SK-N-SH treated with all-trans-retinoic acid at 6 μM for 48 hours (cell line): ENCODE results near the gene CFAP61.

Experiments
- ATAC-seq: fragments of 200-7000 bp; cut with Tn5 transposase; 3 replicates; pipeline ENCODE4 v1.9.1; 2020; ENCODE audit warnings: mild to moderate bottlenecking, moderate library complexity
- ARNTL ChIP-seq: fragments of 450-650 bp; formaldehyde crosslinking; IDR thresholded peaks from 2 replicates; pipeline ENCODE4 v1.5.0; 2020; ENCODE audit warnings: low read depth, mild to moderate bottlenecking, moderate library complexity, borderline replicate concordance
- BACH2 ChIP-seq: fragments of 250-450 bp; sonication (Bioruptor Pico); IDR thresholded peaks from 2 replicates; pipeline ENCODE4 v1.9.0; 2021; ENCODE audit warnings: mild to moderate bottlenecking, borderline replicate concordance
- ESRRG ChIP-seq: fragments of 250-450 bp; sonication (Bioruptor Pico); IDR thresholded peaks from 2 replicates; pipeline ENCODE4 v1.6.1; 2021; ENCODE audit warnings: mild to moderate bottlenecking
- GLIS3 ChIP-seq: fragments of 250-450 bp; sonication (Bioruptor Pico); IDR thresholded peaks from 2 replicates; pipeline ENCODE4 v1.5.0; 2020; ENCODE audit warnings: mild to moderate bottlenecking, moderate library complexity
- ISL1 ChIP-seq: fragments of 250-450 bp; sonication (Bioruptor Pico); IDR thresholded peaks from 2 replicates; pipeline ENCODE4 v2.1.2; 2022; ENCODE audit warnings: mild to moderate bottlenecking, moderate library complexity
- OSR1 ChIP-seq: fragments of 250-450 bp; sonication (Bioruptor Pico); IDR thresholded peaks from 2 replicates; pipeline ENCODE4 v1.8.0; 2022; ENCODE audit warnings: moderate library complexity, mild to moderate bottlenecking, inconsistent platforms
- PATZ1 ChIP-seq: fragments of 250-450 bp; sonication (Bioruptor Pico); IDR thresholded peaks from 2 replicates; pipeline ENCODE4 v1.8.0; 2020; ENCODE audit warnings: mild to moderate bottlenecking, moderate library complexity, borderline replicate concordance
- PPARA ChIP-seq: fragments of 250-450 bp; sonication (Bioruptor Pico); IDR thresholded peaks from 2 replicates; pipeline ENCODE4 v1.5.0; 2020; ENCODE audit warnings: mild to moderate bottlenecking, borderline replicate concordance
- RARB ChIP-seq: fragments of 250-450 bp; sonication (Bioruptor Pico); IDR thresholded peaks from 2 replicates; pipeline ENCODE4 v1.8.0; 2021; ENCODE audit warnings: mild to moderate bottlenecking, moderate library complexity
- SNAI2 ChIP-seq: fragments of 250-450 bp; sonication (Bioruptor Pico); IDR thresholded peaks from 2 replicates; pipeline ENCODE4 v1.5.0; 2020; ENCODE audit warnings: mild to moderate bottlenecking, moderate library complexity
- TOX ChIP-seq: fragments of 250-450 bp; sonication (Bioruptor Pico); IDR thresholded peaks from 2 replicates; pipeline ENCODE4 v1.8.0; 2021; ENCODE audit warnings: mild to moderate bottlenecking, moderate library complexity, borderline replicate concordance
- ZC3H10 ChIP-seq: fragments of 250-450 bp; sonication (Bioruptor Pico); IDR thresholded peaks from 2 replicates; pipeline ENCODE4 v1.5.1; 2021; ENCODE audit warnings: mild to moderate bottlenecking, moderate library complexity
- ZFP3 ChIP-seq: fragments of 250-450 bp; sonication (Bioruptor Pico); IDR thresholded peaks from 2 replicates; pipeline ENCODE4 v1.5.0; 2020; ENCODE audit warnings: mild to moderate bottlenecking, moderate library complexity
- ZFP30 ChIP-seq: fragments of 450-650 bp; formaldehyde crosslinking; IDR thresholded peaks from 2 replicates; pipeline ENCODE4 v1.5.0; 2022; ENCODE audit warnings: mild to moderate bottlenecking, moderate library complexity
- ZNF565 ChIP-seq: fragments of 450-650 bp; formaldehyde crosslinking; conservative IDR thresholded peaks from 2 replicates; pipeline ENCODE4 v1.5.0; 2020; ENCODE audit warnings: low read depth, mild to moderate bottlenecking, moderate library complexity
- ZNF70 ChIP-seq: fragments of 450-650 bp; formaldehyde crosslinking; IDR thresholded peaks from 2 replicates; pipeline ENCODE4 v1.5.0; 2020; ENCODE audit warnings: mild to moderate bottlenecking, moderate library complexity
- ZNF8 ChIP-seq: fragments of 450-650 bp; formaldehyde crosslinking; IDR thresholded peaks from 2 replicates; pipeline ENCODE4 v1.5.0; 2020; ENCODE audit warnings: mild to moderate bottlenecking, moderate library complexity
- TF ChIP-seq, protein P1 (sequence below): fragments of 250-450 bp; sonication (Bioruptor Pico); IDR thresholded peaks from 2 replicates; pipeline ENCODE4 v1.5.0; 2020; ENCODE audit warnings: mild to moderate bottlenecking, moderate library complexity
- TF ChIP-seq, protein P2 (sequence below): fragments of 250-450 bp; sonication (Bioruptor Pico); IDR thresholded peaks from 2 replicates; pipeline ENCODE4 v1.8.0; 2021; ENCODE audit warnings: low read depth, mild to moderate bottlenecking, moderate library complexity, borderline replicate concordance
- TF ChIP-seq, protein P3 (sequence below): fragments of 250-450 bp; sonication (Bioruptor Pico); IDR thresholded peaks from 2 replicates; pipeline ENCODE4 v1.5.1; 2020; ENCODE audit warnings: low read depth, mild to moderate bottlenecking, moderate library complexity
- TF ChIP-seq, protein P4 (sequence below): fragments of 250-450 bp; sonication (Bioruptor Pico); IDR thresholded peaks from 2 replicates; pipeline ENCODE4 v1.5.1; 2021; ENCODE audit warnings: mild to moderate bottlenecking, moderate library complexity

CFAP61 gene

DNA sequence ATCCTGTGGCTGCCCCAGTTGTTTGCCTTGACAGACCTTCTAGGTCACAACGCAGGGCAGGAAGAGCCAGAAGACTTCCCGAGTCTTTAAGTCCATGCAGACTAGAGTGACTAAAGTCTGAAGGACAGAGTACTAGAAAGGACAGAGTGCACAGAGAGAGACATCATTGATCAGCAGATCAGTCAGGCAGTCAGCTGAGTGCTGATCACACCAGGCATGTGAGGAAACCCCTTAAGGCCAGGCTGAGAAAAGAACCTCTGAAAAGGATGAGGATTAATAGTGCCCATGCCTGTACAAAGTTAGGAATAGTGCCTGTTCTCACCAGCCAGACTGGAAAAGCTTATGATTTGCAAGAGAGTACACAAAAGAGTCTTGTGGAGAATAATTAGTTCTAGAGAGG, 91.3 kb downstream of the CFAP61 start:
- ATAC-seq = no peak
- TF ChIP-seq SNAI2 (no peak), RARB (no peak), ZNF8 (CRISPR knock-in tag) (no peak), ZFP3 (CRISPR knock-in tag) (no peak), ISL1 (CRISPR knock-in tag) (no peak)
- TF ChIP-seq, protein P1, sequence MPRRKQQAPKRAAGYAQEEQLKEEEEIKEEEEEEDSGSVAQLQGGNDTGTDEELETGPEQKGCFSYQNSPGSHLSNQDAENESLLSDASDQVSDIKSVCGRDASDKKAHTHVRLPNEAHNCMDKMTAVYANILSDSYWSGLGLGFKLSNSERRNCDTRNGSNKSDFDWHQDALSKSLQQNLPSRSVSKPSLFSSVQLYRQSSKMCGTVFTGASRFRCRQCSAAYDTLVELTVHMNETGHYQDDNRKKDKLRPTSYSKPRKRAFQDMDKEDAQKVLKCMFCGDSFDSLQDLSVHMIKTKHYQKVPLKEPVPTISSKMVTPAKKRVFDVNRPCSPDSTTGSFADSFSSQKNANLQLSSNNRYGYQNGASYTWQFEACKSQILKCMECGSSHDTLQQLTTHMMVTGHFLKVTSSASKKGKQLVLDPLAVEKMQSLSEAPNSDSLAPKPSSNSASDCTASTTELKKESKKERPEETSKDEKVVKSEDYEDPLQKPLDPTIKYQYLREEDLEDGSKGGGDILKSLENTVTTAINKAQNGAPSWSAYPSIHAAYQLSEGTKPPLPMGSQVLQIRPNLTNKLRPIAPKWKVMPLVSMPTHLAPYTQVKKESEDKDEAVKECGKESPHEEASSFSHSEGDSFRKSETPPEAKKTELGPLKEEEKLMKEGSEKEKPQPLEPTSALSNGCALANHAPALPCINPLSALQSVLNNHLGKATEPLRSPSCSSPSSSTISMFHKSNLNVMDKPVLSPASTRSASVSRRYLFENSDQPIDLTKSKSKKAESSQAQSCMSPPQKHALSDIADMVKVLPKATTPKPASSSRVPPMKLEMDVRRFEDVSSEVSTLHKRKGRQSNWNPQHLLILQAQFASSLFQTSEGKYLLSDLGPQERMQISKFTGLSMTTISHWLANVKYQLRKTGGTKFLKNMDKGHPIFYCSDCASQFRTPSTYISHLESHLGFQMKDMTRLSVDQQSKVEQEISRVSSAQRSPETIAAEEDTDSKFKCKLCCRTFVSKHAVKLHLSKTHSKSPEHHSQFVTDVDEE (CRISPR knock-in tag) = no peak
- TF ChIP-seq, all 23 proteins: peak for 0

DNA sequence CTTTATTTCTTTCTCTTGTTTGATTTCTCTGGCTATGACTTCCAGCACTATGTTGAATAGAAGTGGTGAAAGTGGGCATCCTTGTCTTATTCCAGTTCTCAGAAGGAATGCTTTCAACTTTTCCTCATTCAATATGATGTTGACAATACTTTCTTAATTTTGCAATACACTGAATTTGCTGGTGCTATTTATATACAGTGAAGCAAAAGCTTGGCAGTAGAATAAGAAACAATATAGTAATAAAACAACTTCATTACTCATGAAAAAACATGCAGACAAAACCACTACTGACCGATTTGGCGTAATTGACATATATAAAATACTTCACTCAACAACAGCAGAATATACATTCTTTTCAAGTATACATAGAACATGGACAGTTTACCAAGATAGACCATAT, 96.4 kb downstream of the CFAP61 start:
- TF ChIP-seq OSR1 (CRISPR knock-in tag) (no peak), PPARA (no peak), BACH2 (CRISPR knock-in tag) (no peak), ZC3H10 (CRISPR knock-in tag) (no peak), TOX (no peak)
- no peak for ATAC-seq

GRCh38 chr20:20150241-20150640, 97.9 kb downstream of the CFAP61 start:
- no peak for ATAC-seq
- TF ChIP-seq ARNTL (CRISPR knock-in tag) (no peak), PATZ1 (CRISPR knock-in tag) (no peak), RARB (no peak)
- TF ChIP-seq, all 23 proteins: peak for 0

- TF ChIP-seq, protein P2, sequence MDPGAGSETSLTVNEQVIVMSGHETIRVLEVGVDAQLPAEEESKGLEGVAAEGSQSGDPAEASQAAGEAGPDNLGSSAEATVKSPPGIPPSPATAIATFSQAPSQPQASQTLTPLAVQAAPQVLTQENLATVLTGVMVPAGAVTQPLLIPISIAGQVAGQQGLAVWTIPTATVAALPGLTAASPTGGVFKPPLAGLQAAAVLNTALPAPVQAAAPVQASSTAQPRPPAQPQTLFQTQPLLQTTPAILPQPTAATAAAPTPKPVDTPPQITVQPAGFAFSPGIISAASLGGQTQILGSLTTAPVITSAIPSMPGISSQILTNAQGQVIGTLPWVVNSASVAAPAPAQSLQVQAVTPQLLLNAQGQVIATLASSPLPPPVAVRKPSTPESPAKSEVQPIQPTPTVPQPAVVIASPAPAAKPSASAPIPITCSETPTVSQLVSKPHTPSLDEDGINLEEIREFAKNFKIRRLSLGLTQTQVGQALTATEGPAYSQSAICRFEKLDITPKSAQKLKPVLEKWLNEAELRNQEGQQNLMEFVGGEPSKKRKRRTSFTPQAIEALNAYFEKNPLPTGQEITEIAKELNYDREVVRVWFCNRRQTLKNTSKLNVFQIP (CRISPR knock-in tag) = no peak
- TF ChIP-seq ZFP3 (CRISPR knock-in tag) (no peak), SNAI2 (no peak), GLIS3 (CRISPR knock-in tag) (no peak), RARB (no peak), PPARA (no peak)
- ATAC-seq = no peak
These were observed 108.2 kb downstream of the CFAP61 start for GRCh38 chr20:20160520-20160919.

GRCh38 chr20:20161611-20162010, 109.3 kb downstream of the CFAP61 start:
- ATAC-seq = no peak
- TF ChIP-seq ZFP30 (CRISPR knock-in tag) (no peak), ARNTL (CRISPR knock-in tag) (no peak), OSR1 (CRISPR knock-in tag) (no peak), PPARA (no peak), ZNF70 (CRISPR knock-in tag) (no peak), ISL1 (CRISPR knock-in tag) (no peak), ZC3H10 (CRISPR knock-in tag) (no peak), ESRRG (CRISPR knock-in tag) (no peak), BACH2 (CRISPR knock-in tag) (no peak), ZNF565 (no peak), TOX (no peak)
- TF ChIP-seq, protein P2 (CRISPR knock-in tag) = no peak
- TF ChIP-seq, protein P1 (CRISPR knock-in tag) = no peak
- TF ChIP-seq, protein P3, sequence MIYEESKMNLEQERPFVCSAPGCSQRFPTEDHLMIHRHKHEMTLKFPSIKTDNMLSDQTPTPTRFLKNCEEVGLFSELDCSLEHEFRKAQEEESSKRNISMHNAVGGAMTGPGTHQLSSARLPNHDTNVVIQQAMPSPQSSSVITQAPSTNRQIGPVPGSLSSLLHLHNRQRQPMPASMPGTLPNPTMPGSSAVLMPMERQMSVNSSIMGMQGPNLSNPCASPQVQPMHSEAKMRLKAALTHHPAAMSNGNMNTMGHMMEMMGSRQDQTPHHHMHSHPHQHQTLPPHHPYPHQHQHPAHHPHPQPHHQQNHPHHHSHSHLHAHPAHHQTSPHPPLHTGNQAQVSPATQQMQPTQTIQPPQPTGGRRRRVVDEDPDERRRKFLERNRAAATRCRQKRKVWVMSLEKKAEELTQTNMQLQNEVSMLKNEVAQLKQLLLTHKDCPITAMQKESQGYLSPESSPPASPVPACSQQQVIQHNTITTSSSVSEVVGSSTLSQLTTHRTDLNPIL (CRISPR knock-in tag) = no peak
- TF ChIP-seq, protein P4, sequence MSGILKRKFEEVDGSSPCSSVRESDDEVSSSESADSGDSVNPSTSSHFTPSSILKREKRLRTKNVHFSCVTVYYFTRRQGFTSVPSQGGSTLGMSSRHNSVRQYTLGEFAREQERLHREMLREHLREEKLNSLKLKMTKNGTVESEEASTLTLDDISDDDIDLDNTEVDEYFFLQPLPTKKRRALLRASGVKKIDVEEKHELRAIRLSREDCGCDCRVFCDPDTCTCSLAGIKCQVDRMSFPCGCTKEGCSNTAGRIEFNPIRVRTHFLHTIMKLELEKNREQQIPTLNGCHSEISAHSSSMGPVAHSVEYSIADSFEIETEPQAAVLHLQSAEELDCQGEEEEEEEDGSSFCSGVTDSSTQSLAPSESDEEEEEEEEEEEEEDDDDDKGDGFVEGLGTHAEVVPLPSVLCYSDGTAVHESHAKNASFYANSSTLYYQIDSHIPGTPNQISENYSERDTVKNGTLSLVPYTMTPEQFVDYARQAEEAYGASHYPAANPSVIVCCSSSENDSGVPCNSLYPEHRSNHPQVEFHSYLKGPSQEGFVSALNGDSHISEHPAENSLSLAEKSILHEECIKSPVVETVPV (CRISPR knock-in tag) = no peak
